PC-9 (cell line): ENCODE measurements around the gene VTCN1.

ENCODE experiments used
- CTCF ChIP-seq: fragments of 200-600 bp; sonication (generic); conservative IDR thresholded peaks from 2 replicates; pipeline ENCODE4 v1.6.1; 2017; ENCODE audit warnings: mixed run types, antibody characterized with exemption, mild to moderate bottlenecking, moderate library complexity
- EZH2 ChIP-seq: fragments of 200-600 bp; sonication (generic); IDR thresholded peaks from 2 replicates; pipeline ENCODE4 v1.8.0; 2017; ENCODE audit warnings: antibody characterized with exemption, low read depth

DNA sequence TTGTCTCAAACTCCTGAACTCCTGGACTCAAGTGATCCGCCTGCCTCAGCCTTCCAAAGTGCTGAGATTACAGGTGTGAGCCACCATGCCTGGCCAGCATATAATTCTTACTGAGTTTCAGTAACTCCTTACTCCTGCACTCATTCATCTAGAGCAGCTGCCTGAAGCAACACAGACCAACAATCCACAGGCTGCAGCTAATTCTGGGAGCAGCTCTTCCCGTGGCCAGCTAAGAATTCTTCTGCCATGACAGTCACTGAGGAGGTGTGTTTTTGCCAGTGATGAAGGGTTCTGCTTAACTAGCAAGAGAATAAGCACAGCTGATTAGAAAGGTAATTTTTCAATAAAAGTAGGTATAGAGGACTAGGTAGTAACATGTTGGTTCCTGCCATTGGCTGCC is 5.4 kb downstream of the VTCN1 start:
- no peak for TF ChIP-seq CTCF
- no peak for TF ChIP-seq EZH2
